AG09309 (cell line): ENCODE data around the gene PC.

Source experiments
- DNase-seq: peaks from one replicate; pipeline ENCODE4 v3.0.0-alpha.2; 2010; ENCODE audit warnings: low read depth
- H3K4me3 ChIP-seq: 2 replicates; pipeline ENCODE4 v1.5.1; 2011; ENCODE audit warnings: mild to moderate bottlenecking, low read depth, low read length, moderate library complexity; ENCODE audit not compliant: control insufficient read depth
- TF ChIP-seq, protein P1 (sequence below): IDR thresholded peaks from 2 replicates; pipeline ENCODE4 v1.5.1; 2011; ENCODE audit warnings: mild to moderate bottlenecking, low read depth, low read length, inconsistent platforms; ENCODE audit not compliant: insufficient read depth, control insufficient read depth; ENCODE audit errors: missing control alignments

Gene PC

DNA sequence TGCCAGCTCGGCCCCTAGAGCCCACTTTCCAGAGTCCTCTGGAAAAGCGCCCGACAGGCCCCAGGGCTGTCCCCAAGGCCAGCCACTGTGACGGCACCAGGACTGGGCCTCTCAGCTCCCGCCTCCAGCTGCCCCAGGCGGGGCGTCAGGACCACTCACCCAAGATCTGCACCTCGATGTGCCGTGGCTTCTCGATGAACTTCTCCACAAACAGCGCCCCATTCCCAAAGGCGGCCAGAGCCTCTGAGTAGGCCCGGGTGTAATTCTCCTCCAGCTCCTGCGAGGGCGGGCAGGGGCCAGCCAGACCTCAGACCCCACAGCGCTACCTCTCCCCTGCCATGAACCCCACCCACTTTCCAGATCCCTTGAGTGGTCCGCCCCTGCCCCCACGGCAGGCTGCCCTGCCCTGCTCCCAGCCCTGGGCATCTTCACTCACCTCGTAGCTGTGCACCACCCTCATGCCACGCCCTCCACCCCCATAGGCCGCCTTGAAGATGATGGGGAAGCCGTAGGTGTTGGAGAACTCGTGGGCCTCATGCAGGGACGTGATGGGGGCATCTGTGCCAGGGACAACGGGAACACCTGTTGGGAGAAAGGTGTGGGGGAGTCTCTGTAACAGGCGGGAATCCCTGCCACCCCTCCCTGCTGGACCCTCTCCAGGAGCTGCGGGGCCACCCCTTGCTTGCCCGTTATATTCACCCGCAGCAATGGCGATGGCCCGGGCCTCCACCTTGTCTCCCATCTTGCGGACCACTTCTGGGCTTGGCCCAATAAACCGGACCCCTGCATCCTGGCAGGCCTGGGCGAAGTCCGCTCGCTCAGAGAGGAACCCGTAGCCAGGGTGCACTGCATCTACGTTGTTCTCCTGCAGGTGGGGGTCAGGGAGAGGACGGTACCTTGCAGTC is 87.3 kb downstream of the PC start:
- no peak for DNase-seq
- TF ChIP-seq, protein P1, sequence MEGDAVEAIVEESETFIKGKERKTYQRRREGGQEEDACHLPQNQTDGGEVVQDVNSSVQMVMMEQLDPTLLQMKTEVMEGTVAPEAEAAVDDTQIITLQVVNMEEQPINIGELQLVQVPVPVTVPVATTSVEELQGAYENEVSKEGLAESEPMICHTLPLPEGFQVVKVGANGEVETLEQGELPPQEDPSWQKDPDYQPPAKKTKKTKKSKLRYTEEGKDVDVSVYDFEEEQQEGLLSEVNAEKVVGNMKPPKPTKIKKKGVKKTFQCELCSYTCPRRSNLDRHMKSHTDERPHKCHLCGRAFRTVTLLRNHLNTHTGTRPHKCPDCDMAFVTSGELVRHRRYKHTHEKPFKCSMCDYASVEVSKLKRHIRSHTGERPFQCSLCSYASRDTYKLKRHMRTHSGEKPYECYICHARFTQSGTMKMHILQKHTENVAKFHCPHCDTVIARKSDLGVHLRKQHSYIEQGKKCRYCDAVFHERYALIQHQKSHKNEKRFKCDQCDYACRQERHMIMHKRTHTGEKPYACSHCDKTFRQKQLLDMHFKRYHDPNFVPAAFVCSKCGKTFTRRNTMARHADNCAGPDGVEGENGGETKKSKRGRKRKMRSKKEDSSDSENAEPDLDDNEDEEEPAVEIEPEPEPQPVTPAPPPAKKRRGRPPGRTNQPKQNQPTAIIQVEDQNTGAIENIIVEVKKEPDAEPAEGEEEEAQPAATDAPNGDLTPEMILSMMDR: no peak
- H3K4me3 ChIP-seq: no peak overlapping the region

- H3K4me3 ChIP-seq: no peak overlapping the region
- no peak for DNase-seq
- TF ChIP-seq, protein P1: no peak
Measured at GRCh38 chr11:66870131-66870530, 88.1 kb downstream of the PC start.

- no peak overlapping the region for H3K4me3 ChIP-seq
- TF ChIP-seq, protein P1: no peak
- no peak for DNase-seq
Measured at GRCh38 chr11:66869567-66869870, 88.7 kb downstream of the PC start.

DNA sequence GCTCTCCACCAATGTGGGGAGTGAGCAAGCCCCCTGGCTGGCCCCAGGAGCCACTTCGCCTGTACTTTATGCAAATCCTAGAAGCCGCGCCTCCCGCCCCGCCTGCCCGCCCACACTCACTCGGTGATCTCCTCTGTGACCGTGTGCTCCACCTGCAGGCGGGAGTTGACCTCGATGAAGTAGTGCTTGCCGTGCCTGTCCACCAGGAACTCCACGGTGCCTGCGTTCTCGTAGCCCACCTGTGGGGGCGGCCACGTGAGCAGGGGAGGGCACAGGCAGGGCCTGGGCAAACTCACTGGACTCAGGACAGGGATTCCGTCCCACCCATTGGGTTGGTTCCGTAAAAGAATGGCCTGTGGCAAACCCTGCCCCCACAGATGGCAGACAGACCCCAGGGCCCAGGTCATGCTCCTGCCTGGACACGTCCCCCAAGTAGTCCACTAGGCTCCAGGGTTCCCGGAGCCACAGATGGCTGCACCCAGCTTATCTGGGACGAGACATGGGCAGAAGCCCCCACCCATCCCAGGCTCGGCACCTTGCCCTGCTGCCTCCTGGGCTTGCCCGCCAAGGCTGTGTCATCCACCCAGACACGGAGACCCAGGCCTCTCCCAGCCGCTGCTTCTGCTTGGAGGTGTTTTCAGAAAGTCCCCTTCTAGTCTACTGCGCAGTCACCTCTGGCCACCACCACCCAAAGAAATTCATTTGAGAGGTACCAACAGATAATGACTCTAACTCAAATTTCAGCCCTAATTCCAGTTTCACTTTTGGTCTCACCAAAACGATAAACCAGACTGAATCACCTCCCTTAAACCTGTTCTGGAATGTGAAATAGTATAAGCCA is 89.2 kb downstream of the PC start:
- H3K4me3 ChIP-seq: no peak overlapping the region
- DNase-seq: no peak
- TF ChIP-seq, protein P1: no peak

DNA sequence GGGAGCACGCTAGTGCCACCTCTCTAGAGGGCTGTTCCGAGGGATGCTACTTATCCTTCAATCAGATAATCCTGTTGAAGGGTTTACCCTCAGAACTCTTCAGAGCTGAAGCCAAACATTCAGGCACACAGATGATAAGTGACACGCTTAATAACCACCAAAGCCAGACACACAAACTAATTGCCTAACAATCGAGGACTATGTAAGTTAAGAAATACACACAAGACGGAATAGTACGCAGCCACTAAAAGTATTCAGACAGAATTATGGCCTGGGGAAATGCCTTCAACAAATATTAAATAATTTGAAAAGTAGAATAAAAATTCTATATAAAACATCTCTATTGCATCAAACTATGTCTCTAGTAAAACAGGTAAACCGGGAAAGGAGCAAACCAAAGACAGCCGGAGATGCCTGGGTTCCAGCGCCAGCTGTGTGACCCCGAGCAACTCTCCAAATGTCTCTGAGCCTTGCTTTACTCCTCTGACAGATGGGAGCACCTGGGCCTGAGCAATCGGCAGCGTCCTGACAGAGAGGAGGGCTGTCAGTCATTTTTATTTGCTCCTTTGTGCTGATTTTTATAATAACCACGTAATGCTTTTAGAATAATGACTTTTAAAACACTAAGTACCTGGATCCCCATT is 90.0 kb downstream of the PC start:
- H3K4me3 ChIP-seq: no peak overlapping the region
- DNase-seq: no peak
- TF ChIP-seq, protein P1: no peak

- TF ChIP-seq, protein P1: peak; percentile 8
- no peak overlapping the region for H3K4me3 ChIP-seq
- no peak for DNase-seq
Measured at GRCh38 chr11:66867425-66868040, 90.7 kb downstream of the PC start.
